GM12878 (cell line): Measurements from ENCODE around the gene PLK2. TPM values are rescaled to one million over a fixed set of nuclear protein-coding genes. Genes with fewer than 3 reads are reported as not detected.

Source experiments
- ATAC-seq: fragments of 200-7000 bp; cut with Tn5 transposase; 3 replicates; pipeline ENCODE4 v1.9.1; 2020; ENCODE audit warnings: mild to moderate bottlenecking, moderate library complexity
- BruUV-seq: library from RNA; stranded (reverse); fragments of 400-500 nt; replicated peaks from 2 replicates; lab custom pipeline; 2021; lab: Mats Ljungman, UMichigan
- CTCF ChIA-PET: fragments of 300-600 bp; sonication (Branson Sonifier 250); formaldehyde crosslinking; extraction: SDS; loops from one replicate; lab custom pipeline; 2021; ENCODE audit warnings: inconsistent platforms; lab: Yijun Ruan, JAX
- POLR2A ChIA-PET: fragments of 350-600 bp; formaldehyde crosslinking; extraction: SDS; loops from one replicate; lab custom pipeline; 2021; ENCODE audit warnings: inconsistent platforms; lab: Charles Lee
- RAD21 ChIA-PET: fragments of 300-600 bp; sonication (Branson Sonifier 250); formaldehyde crosslinking; loops from one replicate; lab custom pipeline; 2023; ENCODE audit warnings: antibody characterized with exemption; ENCODE audit not compliant: unreplicated experiment; lab: Charles Lee
- SMC1A ChIA-PET: fragments of 300-600 bp; sonication (Branson Sonifier 250); formaldehyde crosslinking; loops from one replicate; lab custom pipeline; 2023; ENCODE audit not compliant: unreplicated experiment, uncharacterized antibody; lab: Charles Lee
- DNase-seq: peaks from one replicate; pipeline ENCODE4 v3.0.0-alpha.2; 2011; ENCODE audit warnings: low read depth, low spot score
- FAIRE-seq: peaks from 3 replicates; lab custom pipeline; 2011; peaks lifted over from hg19 to GRCh38; lab: Jason Lieb, UNC
- H2AFZ ChIP-seq: 2 replicates; pipeline ENCODE4 v1.6.0; 2011; ENCODE audit warnings: low read depth, low read length, control low read depth; ENCODE audit not compliant: control insufficient read depth
- H3K27ac ChIP-seq: 2 replicates; pipeline ENCODE4 v1.5.1; 2011; ENCODE audit warnings: control low read depth; ENCODE audit not compliant: control insufficient read depth, insufficient read depth
- H3K27me3 ChIP-seq, 2 experiments: replicated peaks in 1 of 2; 2 replicates each; pipeline versions ENCODE4 v1.6.0 to v1.6.1; 2011; ENCODE audit warnings: low read length in 1 of 2; ENCODE audit not compliant: control insufficient read depth in 2 of 2, insufficient read depth in 2 of 2
- H3K36me3 ChIP-seq, 2 experiments: 2 replicates each; pipeline ENCODE4 v1.5.1; 2011; ENCODE audit warnings: low read length in 1 of 2; ENCODE audit not compliant: control insufficient read depth in 2 of 2, insufficient read depth in 2 of 2
- H3K4me1 ChIP-seq: 2 replicates; pipeline ENCODE4 v1.6.1; 2011; ENCODE audit warnings: mild to moderate bottlenecking, low read length, moderate library complexity, mixed read lengths; ENCODE audit not compliant: control insufficient read depth, insufficient read depth
- H3K4me2 ChIP-seq: 2 replicates; pipeline ENCODE4 v1.6.0; 2011; ENCODE audit warnings: control low read depth; ENCODE audit not compliant: control insufficient read depth, insufficient read depth
- H3K4me3 ChIP-seq: fragments of 200-600 bp; sonication (generic); 2 replicates; pipeline ENCODE4 v1.5.1; 2016
- H3K79me2 ChIP-seq: 2 replicates; pipeline ENCODE4 v1.6.0; 2011; ENCODE audit warnings: low read length; ENCODE audit not compliant: control insufficient read depth, insufficient read depth
- H3K9ac ChIP-seq: 2 replicates; pipeline ENCODE4 v1.8.0; 2011; ENCODE audit warnings: low read length, control low read depth, mixed read lengths; ENCODE audit not compliant: control insufficient read depth, insufficient read depth
- H3K9me3 ChIP-seq: replicated peaks from 3 replicates; pipeline ENCODE4 v1.5.1; 2011; ENCODE audit warnings: mild to moderate bottlenecking, low read length; ENCODE audit not compliant: control insufficient read depth, insufficient read depth
- H4K20me1 ChIP-seq: 2 replicates; pipeline ENCODE4 v1.6.0; 2011; ENCODE audit not compliant: control insufficient read depth, insufficient read depth
- HDAC6 ChIP-seq: fragments of 200-600 bp; sonication (generic); IDR thresholded peaks from one replicate; pipeline ENCODE4 v1.8.0; 2017; ENCODE audit warnings: antibody characterized with exemption; ENCODE audit not compliant: unreplicated experiment
- NFYB ChIP-seq: IDR thresholded peaks from 2 replicates; pipeline ENCODE4 v1.6.1; 2011; ENCODE audit warnings: low read depth, mild to moderate bottlenecking, low read length, improper control_type of control experiment, moderate library complexity; ENCODE audit not compliant: insufficient read depth
- TAF1 ChIP-seq: IDR thresholded peaks from 2 replicates; pipeline ENCODE4 v1.6.1; 2011; ENCODE audit warnings: mild to moderate bottlenecking, low read depth, low read length, borderline replicate concordance
- ZNF592 ChIP-seq: fragments of 450-650 bp; IDR thresholded peaks from 2 replicates; pipeline ENCODE4 v1.6.1; 2017; ENCODE audit warnings: mild to moderate bottlenecking, moderate library complexity
- WGBS: methylation state at CpG from one replicate; pipeline ENCODE4 v1.1.6; 2016; ENCODE audit warnings: low lambda C conversion rate; ENCODE audit not compliant: insufficient replicate concordance, insufficient coverage; ENCODE audit errors: missing lambda C conversion rate; 5-methylcytosine and 5-hydroxymethylcytosine counted together
- in situ Hi-C: fragments of 300-500 bp; cut with MboI; formaldehyde crosslinking; loops from 9 replicates; pipeline ENCODE4 v1.14.3; 2018; ENCODE audit warnings: mixed read lengths
- intact Hi-C: fragments of 100-400 bp; cut with micrococcal nuclease; formaldehyde crosslinking; loops from one replicate; pipeline ENCODE4 v1.14.2; 2022; ENCODE audit not compliant: unreplicated experiment
- polyA plus RNA-seq, 11 experiments: library from polyadenylated mRNA; depleted of rRNA in 4 of 11; unstranded in 6 of 11; stranded (reverse) in 5 of 11; fragments of >200 nt; fragmentation: Nextera tagmentation in 4 of 11; fragmentation: Illumina TruSeq in 1 of 11; extraction: Ambion mirVana in 4 of 11; extraction: Trizol in 1 of 11; gene quantifications; 1 replicate in 1 of 11; 2 replicates in 10 of 11; pipeline versions ENCODE4 v1.2.1 to v1.2.3, GENCODE V29; 2011 to 2016; ENCODE audit warnings: inconsistent platforms in 2 of 11, missing spikeins in 2 of 11, low read depth in 1 of 11
- total RNA-seq, 4 experiments: library from RNA; depleted of rRNA in 3 of 4; stranded (reverse); fragments of >200 nt in 3 of 4; fragmentation: Illumina TruSeq in 1 of 4; extraction: Trizol in 1 of 4; gene quantifications; 2 replicates each; pipeline versions ENCODE4 v1.2.1 to v1.2.3, GENCODE V29; 2013 to 2021
- TF ChIP-seq, protein P1 (sequence below): fragments of 450-650 bp; IDR thresholded peaks from 2 replicates; pipeline ENCODE4 v1.6.1; 2017; ENCODE audit warnings: borderline replicate concordance

Gene PLK2
- total and polyA plus RNA-seq, 10 of the 15 experiments (the other 5 are each of a cell fraction or from before 2014, with no cell fraction given), result 0.07 to 3.9 (median 0.52) TPM

DNA sequence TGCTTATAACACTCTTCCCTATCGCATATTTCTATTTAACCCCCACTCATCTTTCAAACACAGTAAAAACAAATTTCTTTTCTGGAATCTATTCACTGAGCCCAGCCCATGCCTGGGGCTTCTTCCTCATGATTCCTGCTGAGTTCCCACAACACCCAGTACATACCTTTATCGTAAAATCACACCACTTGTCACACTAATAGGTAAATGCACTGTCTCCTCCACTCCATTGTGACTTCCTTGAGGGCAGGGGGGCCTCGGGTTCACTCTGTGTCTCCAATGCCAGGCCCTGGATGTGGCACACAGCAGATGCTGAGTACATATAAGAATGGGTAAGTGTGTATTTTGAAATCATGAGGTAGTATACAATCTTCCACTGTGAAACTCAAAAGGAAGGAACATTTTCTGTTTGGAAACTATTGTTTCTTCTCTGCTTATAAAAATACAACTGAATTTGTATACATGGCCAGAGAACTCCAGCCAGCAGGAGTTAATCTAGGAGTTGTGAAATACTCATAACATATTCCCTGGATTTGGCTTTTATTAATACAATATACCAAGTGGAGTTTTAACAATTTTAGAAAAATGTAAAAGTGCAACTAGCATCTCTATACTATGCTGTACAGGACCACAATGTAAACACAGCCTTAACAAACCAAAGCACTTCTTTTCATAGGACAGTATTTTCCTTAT is 7.2 kb downstream of the PLK2 start:
- SMC1A ChIA-PET, result no interaction called here
- Histone ChIP-seq H3K9me3 (no peaks in the 10 kb centered on the region), H3K79me2 (no peaks in the 10 kb centered on the region), H3K9ac (no peak overlapping the region), H4K20me1 (no peaks in the 10 kb centered on the region), H3K4me2 (no peak overlapping the region), H3K27me3 (no peaks in the 10 kb centered on the region), H3K4me1 (no peaks in the 10 kb centered on the region), H3K36me3 (no peaks in the 10 kb centered on the region), H3K4me3 (no peak overlapping the region), H2AFZ (no peak overlapping the region), H3K27ac (no peak overlapping the region)
- TF ChIP-seq, protein P1, sequence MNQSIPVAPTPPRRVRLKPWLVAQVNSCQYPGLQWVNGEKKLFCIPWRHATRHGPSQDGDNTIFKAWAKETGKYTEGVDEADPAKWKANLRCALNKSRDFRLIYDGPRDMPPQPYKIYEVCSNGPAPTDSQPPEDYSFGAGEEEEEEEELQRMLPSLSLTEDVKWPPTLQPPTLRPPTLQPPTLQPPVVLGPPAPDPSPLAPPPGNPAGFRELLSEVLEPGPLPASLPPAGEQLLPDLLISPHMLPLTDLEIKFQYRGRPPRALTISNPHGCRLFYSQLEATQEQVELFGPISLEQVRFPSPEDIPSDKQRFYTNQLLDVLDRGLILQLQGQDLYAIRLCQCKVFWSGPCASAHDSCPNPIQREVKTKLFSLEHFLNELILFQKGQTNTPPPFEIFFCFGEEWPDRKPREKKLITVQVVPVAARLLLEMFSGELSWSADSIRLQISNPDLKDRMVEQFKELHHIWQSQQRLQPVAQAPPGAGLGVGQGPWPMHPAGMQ, result no peak
- no peak for TF ChIP-seq NFYB
- POLR2A ChIA-PET, result no interaction called here
- no peak for DNase-seq
- WGBS, result 44% methylated on average over 3 of the region's 3 CpGs
- ATAC-seq, result no peak
- in situ Hi-C loops (loop anchor here (25.0 kb wide), 2 partner anchors 790 to 1540 kb away; partner anchors contain the start of gene SETD9), intact Hi-C loops (no loop called here)
- RAD21 ChIA-PET, result no interaction called here
- CTCF ChIA-PET, result no interaction called here
- FAIRE-seq, result no peak
- no TSS peak for BruUV-seq

DNA sequence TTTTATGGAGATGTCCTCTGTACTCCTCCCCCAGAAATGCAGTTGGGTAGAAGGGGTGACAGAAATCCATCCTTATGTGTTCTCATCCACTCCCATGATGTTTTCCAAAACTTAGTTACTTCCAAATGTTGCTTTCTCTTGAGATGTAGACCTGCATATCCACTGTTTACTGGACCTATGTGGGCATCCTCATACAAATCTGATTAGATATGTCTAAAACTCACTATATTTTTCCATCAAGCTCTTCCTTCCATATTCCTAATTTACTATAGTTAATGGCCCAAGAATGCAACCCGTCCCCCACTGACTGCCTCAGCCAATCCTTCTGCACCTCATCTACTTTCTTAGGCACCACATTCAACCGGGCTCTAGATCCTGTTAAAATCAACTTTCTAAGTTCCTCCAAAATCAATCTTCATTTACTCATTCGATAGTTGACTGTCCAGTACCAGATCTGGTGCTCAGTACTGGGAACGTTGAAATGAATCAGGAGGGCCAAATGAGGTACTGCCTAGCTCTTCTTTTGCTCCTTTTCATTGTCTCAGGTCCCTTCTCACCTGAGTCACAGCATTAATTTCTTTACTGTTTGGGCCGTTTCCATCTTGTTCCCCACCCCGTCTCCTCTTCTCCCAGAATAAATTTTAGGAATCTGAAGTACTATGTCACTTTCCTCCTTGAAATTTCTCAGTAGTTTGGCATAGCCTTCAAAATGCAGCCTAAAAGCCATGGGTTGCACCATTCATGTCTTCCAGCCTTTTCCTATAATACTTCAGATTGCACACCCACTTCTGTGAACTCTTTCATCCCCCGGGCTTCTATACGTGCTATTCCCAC is 7.9 kb downstream of the PLK2 start:
- in situ Hi-C loops, result loop anchor here (25.0 kb wide), 2 partner anchors 790 to 1540 kb away; partner anchors contain the start of gene SETD9
- FAIRE-seq, result no peak
- Histone ChIP-seq H4K20me1 (no peaks in the 10 kb centered on the region), H3K27ac (no peak overlapping the region), H3K4me2 (no peak overlapping the region), H2AFZ (no peak overlapping the region), H3K36me3 (no peaks in the 10 kb centered on the region), H3K27me3 (no peaks in the 10 kb centered on the region), H3K79me2 (no peaks in the 10 kb centered on the region), H3K4me3 (no peak overlapping the region), H3K9me3 (no peaks in the 10 kb centered on the region), H3K4me1 (no peaks in the 10 kb centered on the region), H3K9ac (no peak overlapping the region)
- BruUV-seq, result no TSS peak
- WGBS, result 56% methylated on average over 8 of the region's 8 CpGs
- DNase-seq, result no peak
- ChIA-PET POLR2A (no interaction called here), RAD21 (interaction anchor here (0.9 kb wide), 1 partner anchor 398 kb away, joined by 3 read pairs; no protein-coding TSS in a partner anchor), CTCF (interaction anchor here (0.6 to 1.6 kb wide), 2 partner anchors 673 to 1052 kb away, joined by 3 to 4 read pairs; no protein-coding TSS in a partner anchor), SMC1A (no interaction called here)
- no peak for ATAC-seq
- TF ChIP-seq ZNF592 (no peak), HDAC6 (no peak), TAF1 (no peak)
- TF ChIP-seq, protein P1, result no peak
- intact Hi-C loops, result no loop called here
